Mammary epithelial cell (primary cell): Measurements from ENCODE around the gene INSYN2B.

ENCODE experiments used
- CTCF ChIP-seq, 2 donors: IDR thresholded peaks in 1 of 2; conservative IDR thresholded peaks in 1 of 2; 2 replicates each; pipeline ENCODE4 v1.5.1; 2011 to 2012; ENCODE audit warnings: inconsistent platforms in 2 of 2, low read length in 2 of 2, mild to moderate bottlenecking in 2 of 2, control low read depth in 1 of 2, low read depth in 1 of 2; ENCODE audit not compliant: insufficient read depth in 1 of 2; ENCODE audit errors: extremely low read depth in 1 of 2
- EZH2 ChIP-seq: IDR thresholded peaks from 2 replicates; pipeline ENCODE4 v1.6.1; 2012; ENCODE audit warnings: low read length, inconsistent platforms, borderline replicate concordance

GRCh38 chr5:169997798-169998197, 17.5 kb upstream of the INSYN2B start:
- TF ChIP-seq CTCF (conservative IDR thresholded peaks at IDR 0.05 in 1 of 2, IDR thresholded peaks at IDR 0.05 in 1 of 2; ENCODE audit: extremely low read depth in 1 of 2, insufficient read depth in 1 of 2, low read depth in 1 of 2, low read length in 2 of 2) = no peak
- no peak for TF ChIP-seq EZH2
